Nephron (organoid): ENCODE measurements around the gene RNF144A.

ENCODE experiments used
- H3K27ac Mint-ChIP-seq, 3 experiments: 2 replicates each; pipeline ENCODE4 v1.8.0; 2020; ENCODE audit warnings: mixed read lengths in 3 of 3, mild to moderate bottlenecking in 2 of 3, moderate library complexity in 1 of 3
- H3K27me3 Mint-ChIP-seq: 2 replicates; pipeline ENCODE4 v1.8.0; 2021; ENCODE audit warnings: low read depth, mild to moderate bottlenecking, moderate library complexity, mixed read lengths
- H3K36me3 Mint-ChIP-seq: 2 replicates; pipeline ENCODE4 v1.8.0; 2020; ENCODE audit warnings: low read depth, mixed read lengths
- H3K4me1 Mint-ChIP-seq: 2 replicates; pipeline ENCODE4 v1.8.0; 2020; ENCODE audit warnings: mixed read lengths
- H3K4me3 Mint-ChIP-seq, 3 experiments: 2 replicates each; pipeline ENCODE4 v1.8.0; 2020; ENCODE audit warnings: mild to moderate bottlenecking in 3 of 3, mixed read lengths in 3 of 3, moderate library complexity in 2 of 3
- H3K9me3 Mint-ChIP-seq: 2 replicates; pipeline ENCODE4 v1.8.0; 2020; ENCODE audit warnings: mixed read lengths
- CTCF ChIP-seq, 3 experiments: fragments of 200-600 bp; sonication (generic); IDR thresholded peaks; one replicate each; pipeline ENCODE4 v1.5.0; 2021; ENCODE audit warnings: antibody characterized with exemption in 3 of 3; ENCODE audit not compliant: unreplicated experiment in 3 of 3

The RNF144A gene

GRCh38 chr2:7030810-7031209, 113.6 kb downstream of the RNF144A start:
- Mint-ChIP-seq H3K9me3 (no peaks in the 10 kb centered on the region), H3K36me3 (peaks cover 68% of the 10 kb centered on the region), H3K27ac (peak overlapping the region; percentile 32 to 47 (median 40))

GRCh38 chr2:7031547-7032245, 114.5 kb downstream of the RNF144A start:
- H3K27ac Mint-ChIP-seq: peak overlapping the region in 1 of 3 experiments; percentile 47
- no peaks in the 10 kb centered on the region for H3K27me3 Mint-ChIP-seq
- H3K9me3 Mint-ChIP-seq: no peaks in the 10 kb centered on the region
- TF ChIP-seq CTCF (IDR thresholded peaks at IDR 0.05; ENCODE audit: unreplicated experiment in 3 of 3): no peak
- H3K4me1 Mint-ChIP-seq: peaks cover 65% of the 10 kb centered on the region
- peaks cover 75% of the 10 kb centered on the region for H3K36me3 Mint-ChIP-seq
- H3K4me3 Mint-ChIP-seq: no peak overlapping the region

More at GRCh38 chr2:7030810-7031209, 113.6 kb downstream of the RNF144A start:
- H3K4me1 Mint-ChIP-seq: peaks cover 67% of the 10 kb centered on the region
- no peak overlapping the region for H3K4me3 Mint-ChIP-seq
- no peak for TF ChIP-seq CTCF (IDR thresholded peaks at IDR 0.05; ENCODE audit: unreplicated experiment in 3 of 3)
- H3K27me3 Mint-ChIP-seq: no peaks in the 10 kb centered on the region

GRCh38 chr2:7032371-7032770, 115.2 kb downstream of the RNF144A start:
- H3K4me3 Mint-ChIP-seq: no peak overlapping the region
- H3K4me1 Mint-ChIP-seq: peaks cover 58% of the 10 kb centered on the region
- TF ChIP-seq CTCF (IDR thresholded peaks at IDR 0.05; ENCODE audit: unreplicated experiment in 3 of 3): no peak
- H3K27ac Mint-ChIP-seq: peak overlapping the region in 1 of 3 experiments; percentile 8
- H3K9me3 Mint-ChIP-seq: no peaks in the 10 kb centered on the region
- no peaks in the 10 kb centered on the region for H3K27me3 Mint-ChIP-seq
- H3K36me3 Mint-ChIP-seq: peaks cover 75% of the 10 kb centered on the region

GRCh38 chr2:7033136-7033960, 116.1 kb downstream of the RNF144A start:
- H3K9me3 Mint-ChIP-seq: no peaks in the 10 kb centered on the region
- H3K4me3 Mint-ChIP-seq: no peak overlapping the region
- no peak for TF ChIP-seq CTCF (IDR thresholded peaks at IDR 0.05; ENCODE audit: unreplicated experiment in 3 of 3)

GRCh38 chr2:7034303-7034702, 117.1 kb downstream of the RNF144A start:
- TF ChIP-seq CTCF (IDR thresholded peaks at IDR 0.05; ENCODE audit: unreplicated experiment in 3 of 3): peak in 1 of 3 experiments; percentile 22
- H3K27ac Mint-ChIP-seq: peak overlapping the region in 2 of 3 experiments; percentile 38 to 67
- peaks cover 81% of the 10 kb centered on the region for H3K36me3 Mint-ChIP-seq
- no peaks in the 10 kb centered on the region for H3K9me3 Mint-ChIP-seq
- H3K27me3 Mint-ChIP-seq: no peaks in the 10 kb centered on the region
- peaks cover 51% of the 10 kb centered on the region for H3K4me1 Mint-ChIP-seq
- no peak overlapping the region for H3K4me3 Mint-ChIP-seq

More at GRCh38 chr2:7033136-7033960, 116.1 kb downstream of the RNF144A start:
- H3K27ac Mint-ChIP-seq: peak overlapping the region in 2 of 3 experiments; percentile 38 to 67
- H3K36me3 Mint-ChIP-seq: peaks cover 78% of the 10 kb centered on the region
- peaks cover 54% of the 10 kb centered on the region for H3K4me1 Mint-ChIP-seq
- no peaks in the 10 kb centered on the region for H3K27me3 Mint-ChIP-seq
